HCT116 (cell line): ENCODE data around the gene ZNF573. TPM values are rescaled to one million over a fixed set of nuclear protein-coding genes. Genes with fewer than 3 reads are reported as not detected.

Experiments
- ATAC-seq: fragments of 200-7000 bp; cut with Tn5 transposase; 2 replicates; pipeline ENCODE4 v1.9.1; 2020; ENCODE audit warnings: mild to moderate bottlenecking, moderate library complexity
- BruUV-seq: library from RNA; stranded (reverse); fragments of 400-500 nt; replicated peaks from 2 replicates; lab custom pipeline; 2021; lab: Mats Ljungman, UMichigan
- CTCF ChIA-PET: fragments of 300-600 bp; sonication (Branson Sonifier 250); formaldehyde crosslinking; loops from one replicate; lab custom pipeline; 2021; ENCODE audit warnings: antibody characterized with exemption; lab: Charles Lee
- POLR2A ChIA-PET: fragments of 300-600, 350-600 bp; sonication (Branson Sonifier 250); formaldehyde crosslinking; loops from one replicate; lab custom pipeline; 2021; ENCODE audit warnings: antibody characterized with exemption; lab: Charles Lee
- RAD21 ChIA-PET, 2 experiments: fragments of 300-600 bp; sonication (Branson Sonifier 250); formaldehyde crosslinking; loops; one replicate each; lab custom pipeline; 2023; ENCODE audit warnings: low total read pairs in 2 of 2; ENCODE audit not compliant: uncharacterized antibody in 2 of 2, unreplicated experiment in 2 of 2, low non-redundant PET in 1 of 2; lab: Charles Lee
- DNase-seq: peaks from one replicate; pipeline ENCODE4 v3.0.0-alpha.2; 2010; ENCODE audit warnings: low read depth, low spot score
- H2AFZ ChIP-seq: fragments of 200-600 bp; shearing (Covaris generic), sonication (generic); 2 replicates; pipeline ENCODE4 v1.6.1; 2017; ENCODE audit warnings: low read depth, mixed run types, mixed read lengths, antibody characterized with exemption, low read length; ENCODE audit not compliant: poor library complexity, severe bottlenecking
- H3K27ac ChIP-seq: 2 replicates; pipeline ENCODE4 v1.5.1; 2012; ENCODE audit warnings: low read depth, low read length
- H3K27me3 ChIP-seq: fragments of 200-600 bp; sonication (generic); 2 replicates; pipeline ENCODE4 v1.6.1; 2016; ENCODE audit warnings: mixed run types, low read length, mixed read lengths; ENCODE audit not compliant: insufficient read depth
- H3K36me3 ChIP-seq, 2 experiments: fragments of 200-500 bp in 1 of 2; fragments of 200-600 bp in 1 of 2; sonication (Bioruptor generic) in 1 of 2; sonication (generic) in 1 of 2; 2 replicates each; pipeline versions ENCODE4 v1.5.1 to v1.6.1; 2014 to 2016; ENCODE audit warnings: low read length in 2 of 2, inconsistent platforms in 1 of 2, mixed read lengths in 1 of 2, mixed run types in 1 of 2; ENCODE audit not compliant: insufficient read depth in 2 of 2, control insufficient read depth in 1 of 2
- H3K4me1 ChIP-seq, 2 experiments: fragments of 200-600 bp in 1 of 2; sonication (generic) in 1 of 2; 2 replicates each; pipeline versions ENCODE4 v1.5.1 to v1.6.1; 2012 to 2017; ENCODE audit warnings: low read length in 2 of 2, inconsistent platforms in 1 of 2, mild to moderate bottlenecking in 1 of 2, mixed read lengths in 1 of 2, mixed run types in 1 of 2, moderate library complexity in 1 of 2; ENCODE audit not compliant: insufficient read depth in 2 of 2, control insufficient read depth in 1 of 2
- H3K4me2 ChIP-seq: fragments of 200-600 bp; sonication (generic); 2 replicates; pipeline ENCODE4 v1.6.1; 2017; ENCODE audit warnings: mixed run types, low read length, mixed read lengths
- H3K4me3 ChIP-seq, 2 experiments: fragments of 200-600 bp in 1 of 2; sonication (generic) in 1 of 2; replicated peaks in 1 of 2; 2 replicates each; pipeline ENCODE4 v1.5.1; 2011 to 2016; ENCODE audit warnings: low read length in 2 of 2, control low read depth in 1 of 2, low read depth in 1 of 2, mild to moderate bottlenecking in 1 of 2, mixed read lengths in 1 of 2, mixed run types in 1 of 2
- H3K79me2 ChIP-seq: fragments of 200-600 bp; sonication (generic); 2 replicates; pipeline ENCODE4 v1.6.1; 2017; ENCODE audit warnings: mild to moderate bottlenecking, mixed run types, low read length, moderate library complexity, mixed read lengths; ENCODE audit not compliant: insufficient read depth
- H3K9ac ChIP-seq: fragments of 200-600 bp; sonication (generic); 2 replicates; pipeline ENCODE4 v1.6.1; 2016; ENCODE audit warnings: low read length, mixed read lengths
- H3K9me2 ChIP-seq: fragments of 200-600 bp; sonication (generic), shearing (Covaris generic); 2 replicates; pipeline ENCODE4 v1.6.1; 2017; ENCODE audit warnings: mixed run types, mild to moderate bottlenecking, moderate library complexity; ENCODE audit not compliant: insufficient read depth
- H3K9me3 ChIP-seq, 2 experiments: fragments of 200-500 bp in 1 of 2; fragments of 200-600 bp in 1 of 2; sonication (Bioruptor generic) in 1 of 2; sonication (generic) in 1 of 2; 2 replicates each; pipeline ENCODE4 v1.6.1; 2014 to 2017; ENCODE audit warnings: low read length in 2 of 2, mixed read lengths in 2 of 2, inconsistent platforms in 1 of 2, low read depth in 1 of 2, mild to moderate bottlenecking in 1 of 2, mixed run types in 1 of 2, moderate library complexity in 1 of 2; ENCODE audit not compliant: control insufficient read depth in 1 of 2, insufficient read depth in 1 of 2
- H4K20me1 ChIP-seq: fragments of 200-600 bp; sonication (generic), shearing (Covaris generic); 2 replicates; pipeline ENCODE4 v1.6.1; 2017; ENCODE audit warnings: mixed run types, mild to moderate bottlenecking, moderate library complexity; ENCODE audit not compliant: insufficient read depth
- ATF3 ChIP-seq: IDR thresholded peaks from 2 replicates; pipeline ENCODE4 v1.6.1; 2012
- CBX3 ChIP-seq: IDR thresholded peaks from 2 replicates; pipeline ENCODE4 v1.6.1; 2012; ENCODE audit warnings: low read depth
- EGR1 ChIP-seq: IDR thresholded peaks from 2 replicates; pipeline ENCODE4 v1.6.1; 2012; ENCODE audit warnings: low read depth
- EZH2 ChIP-seq: fragments of 200-600 bp; sonication (generic); IDR thresholded peaks from 2 replicates; pipeline ENCODE4 v1.6.1; 2017; ENCODE audit warnings: antibody characterized with exemption, mixed run types
- EZH2phosphoT487 ChIP-seq: fragments of 200-600 bp; IDR thresholded peaks from 2 replicates; pipeline ENCODE4 v1.6.1; 2018; ENCODE audit warnings: antibody characterized with exemption, borderline replicate concordance
- FOSL1 ChIP-seq: IDR thresholded peaks from 2 replicates; pipeline ENCODE4 v1.6.1; 2012; ENCODE audit warnings: low read depth
- JUND ChIP-seq: IDR thresholded peaks from 2 replicates; pipeline ENCODE4 v1.6.1; 2012
- MAX ChIP-seq: IDR thresholded peaks from 2 replicates; pipeline ENCODE4 v1.6.1; 2012
- POLR2A ChIP-seq: IDR thresholded peaks from 2 replicates; pipeline ENCODE4 v1.7.0; 2011; ENCODE audit warnings: borderline replicate concordance; ENCODE audit not compliant: insufficient read depth, insufficient read length; ENCODE audit errors: extremely low read depth
- POLR2AphosphoS5 ChIP-seq: IDR thresholded peaks from 2 replicates; pipeline ENCODE4 v1.6.1; 2011; ENCODE audit warnings: mild to moderate bottlenecking, low read depth, low read length, moderate library complexity
- RAD21 ChIP-seq: IDR thresholded peaks from 2 replicates; pipeline ENCODE4 v1.6.1; 2012; ENCODE audit warnings: low read depth, mild to moderate bottlenecking
- REST ChIP-seq: IDR thresholded peaks from 2 replicates; pipeline ENCODE4 v1.6.1; 2012; ENCODE audit warnings: low read depth
- SIN3A ChIP-seq: IDR thresholded peaks from 2 replicates; pipeline ENCODE4 v1.6.1; 2012; ENCODE audit warnings: low read depth
- SRF ChIP-seq: IDR thresholded peaks from 2 replicates; pipeline ENCODE4 v1.6.1; 2012; ENCODE audit warnings: low read depth
- TCF7L2 ChIP-seq: IDR thresholded peaks from 2 replicates; pipeline ENCODE4 v1.7.0; 2011; ENCODE audit warnings: borderline replicate concordance, inconsistent platforms; ENCODE audit not compliant: insufficient read depth, insufficient read length; ENCODE audit errors: extremely low read depth
- YY1 ChIP-seq: IDR thresholded peaks from 2 replicates; pipeline ENCODE4 v1.6.1; 2011; ENCODE audit warnings: low read length, low read depth, moderate library complexity, mild to moderate bottlenecking; ENCODE audit not compliant: insufficient replicate concordance; ENCODE audit errors: extremely low read depth
- ZBTB33 ChIP-seq: IDR thresholded peaks from 2 replicates; pipeline ENCODE4 v1.6.1; 2011; ENCODE audit warnings: mild to moderate bottlenecking, low read length, moderate library complexity; ENCODE audit not compliant: insufficient replicate concordance; ENCODE audit errors: extremely low read depth
- ZFX ChIP-seq: fragments of 450-650 bp; IDR thresholded peaks from 2 replicates; pipeline ENCODE4 v1.6.1; 2017
- ZNF274 ChIP-seq: fragments of 200-500 bp; sonication (Bioruptor generic); IDR thresholded peaks from 2 replicates; pipeline ENCODE4 v1.6.1; 2014; ENCODE audit warnings: mild to moderate bottlenecking, low read depth, low read length, inconsistent platforms
- intact Hi-C: fragments of 100-400 bp; cut with micrococcal nuclease; formaldehyde crosslinking; loops from 2 replicates; pipeline ENCODE4 v1.10.0; 2022
- total RNA-seq: library from RNA; stranded (reverse); gene quantifications from one replicate; pipeline ENCODE4 v1.2.1, GENCODE V29; 2021; ENCODE audit not compliant: unreplicated experiment

The ZNF573 gene
- total RNA-seq, 1 experiment from 2014 or later, result 2.4 TPM

- no peaks in the 10 kb centered on the region for H3K36me3 ChIP-seq
- no peaks in the 10 kb centered on the region for H3K4me1 ChIP-seq
- H3K79me2 ChIP-seq, result no peaks in the 10 kb centered on the region
- no peaks in the 10 kb centered on the region for H3K9me2 ChIP-seq
- H3K9ac ChIP-seq, result no peak overlapping the region
- ChIA-PET POLR2A (no interaction called here), RAD21 (no interaction called here), CTCF (no interaction called here)
- H3K4me2 ChIP-seq, result no peak overlapping the region
- BruUV-seq, result no TSS peak
- H3K27ac ChIP-seq, result no peak overlapping the region
- no peak for ATAC-seq
- H4K20me1 ChIP-seq, result no peaks in the 10 kb centered on the region
- H2AFZ ChIP-seq, result no peak overlapping the region
- no peak for DNase-seq
- no peaks in the 10 kb centered on the region for H3K27me3 ChIP-seq
- intact Hi-C loops, result no loop called here
- H3K9me3 ChIP-seq, result peaks cover 0 to 7% of the 10 kb centered on the region in 2 experiments; a peak in 1 of 4 replicates
- TF ChIP-seq RAD21, result no peak
- no peak for TF ChIP-seq SRF
- no peak for TF ChIP-seq ZFX
- no peak for TF ChIP-seq EZH2
- no peak for TF ChIP-seq JUND
- TF ChIP-seq POLR2AphosphoS5, result no peak
- no peak for TF ChIP-seq EGR1
- no peak for TF ChIP-seq TCF7L2
- no peak for TF ChIP-seq SIN3A
- TF ChIP-seq ATF3, result no peak
- no peak for TF ChIP-seq EZH2phosphoT487
- no peak for TF ChIP-seq REST
- no peak for TF ChIP-seq MAX
- no peak for TF ChIP-seq POLR2A
- no peak for TF ChIP-seq FOSL1
- TF ChIP-seq YY1, result no peak
- no peak for TF ChIP-seq ZBTB33
- TF ChIP-seq CBX3, result no peak
- TF ChIP-seq ZNF274, result no peak
- TF ChIP-seq, all 23 proteins: peak for 0
- no peak overlapping the region for H3K4me3 ChIP-seq
Observed at GRCh38 chr19:37706052-37706605, 73.3 kb downstream of the ZNF573 start.
